ENCODE measurements around the gene SAMD14. TPM values are rescaled to one million over a fixed set of nuclear protein-coding genes. Genes with fewer than 3 reads are reported as not detected.

Gene SAMD14
- total and polyA plus RNA-seq, 2 donors (not counting 1 experiment from before 2014, with no cell fraction given): 2.1 to 3.8 TPM

GRCh38 chr17:50147841-50148225, 17.9 kb upstream of the SAMD14 start:
- peaks cover 74% of the 10 kb centered on the region for H3K79me2 ChIP-seq (ENCODE audit: control insufficient read depth, insufficient read depth, low read length)
- peak overlapping the region; percentile 60 for H3K27ac ChIP-seq (ENCODE audit: insufficient read depth, low read length)
- TF ChIP-seq EZH2 (IDR thresholded peaks at IDR 0.05; ENCODE audit: low read length, missing control alignments): no peak
- TF ChIP-seq, protein P1, sequence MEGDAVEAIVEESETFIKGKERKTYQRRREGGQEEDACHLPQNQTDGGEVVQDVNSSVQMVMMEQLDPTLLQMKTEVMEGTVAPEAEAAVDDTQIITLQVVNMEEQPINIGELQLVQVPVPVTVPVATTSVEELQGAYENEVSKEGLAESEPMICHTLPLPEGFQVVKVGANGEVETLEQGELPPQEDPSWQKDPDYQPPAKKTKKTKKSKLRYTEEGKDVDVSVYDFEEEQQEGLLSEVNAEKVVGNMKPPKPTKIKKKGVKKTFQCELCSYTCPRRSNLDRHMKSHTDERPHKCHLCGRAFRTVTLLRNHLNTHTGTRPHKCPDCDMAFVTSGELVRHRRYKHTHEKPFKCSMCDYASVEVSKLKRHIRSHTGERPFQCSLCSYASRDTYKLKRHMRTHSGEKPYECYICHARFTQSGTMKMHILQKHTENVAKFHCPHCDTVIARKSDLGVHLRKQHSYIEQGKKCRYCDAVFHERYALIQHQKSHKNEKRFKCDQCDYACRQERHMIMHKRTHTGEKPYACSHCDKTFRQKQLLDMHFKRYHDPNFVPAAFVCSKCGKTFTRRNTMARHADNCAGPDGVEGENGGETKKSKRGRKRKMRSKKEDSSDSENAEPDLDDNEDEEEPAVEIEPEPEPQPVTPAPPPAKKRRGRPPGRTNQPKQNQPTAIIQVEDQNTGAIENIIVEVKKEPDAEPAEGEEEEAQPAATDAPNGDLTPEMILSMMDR (conservative IDR thresholded peaks at IDR 0.05 in 1 of 2, IDR thresholded peaks at IDR 0.05 in 1 of 2; ENCODE audit: low read depth in 1 of 2, low read length in 2 of 2): no peak
- H3K9me3 ChIP-seq (ENCODE audit: control insufficient read depth, insufficient read depth, low read depth, low read length): no peaks in the 10 kb centered on the region
- peak in 1 of 2 donors; percentile 31 for DNase-seq (ENCODE audit: low read depth in 2 of 2)
- H4K20me1 ChIP-seq (ENCODE audit: control insufficient read depth, extremely low read depth, insufficient read depth, low read length): no peaks in the 10 kb centered on the region
- peak overlapping the region; percentile 98 for H3K4me2 ChIP-seq (ENCODE audit: extremely low read depth, insufficient read depth, low read length)
- peak overlapping the region; percentile 72 to 84 (median 79) for H3K4me3 ChIP-seq (replicated peaks in 1 of 4; ENCODE audit: control extremely low read depth in 1 of 4, insufficient read depth in 1 of 4, low read depth in 3 of 4, low read length in 4 of 4)
- H3K27me3 ChIP-seq (ENCODE audit: control insufficient read depth, insufficient read depth, low read length): no peaks in the 10 kb centered on the region
- peaks cover 26% of the 10 kb centered on the region for H3K4me1 ChIP-seq (ENCODE audit: control insufficient read depth, extremely low read depth, insufficient read depth, low read length)
- peak overlapping the region; percentile 65 for H3K9ac ChIP-seq (ENCODE audit: insufficient read depth, low read length)
- peaks cover 14% of the 10 kb centered on the region for H3K36me3 ChIP-seq (ENCODE audit: control insufficient read depth, insufficient read depth, low read length)
- H2AFZ ChIP-seq (ENCODE audit: low read length): no peak overlapping the region

- Histone ChIP-seq H3K4me3 (replicated peaks in 1 of 4; ENCODE audit: control extremely low read depth in 1 of 4, insufficient read depth in 1 of 4, low read depth in 3 of 4, low read length in 4 of 4) (peak overlapping the region; percentile 72 to 84 (median 79)), H3K9me3 (ENCODE audit: control insufficient read depth, insufficient read depth, low read depth, low read length) (no peaks in the 10 kb centered on the region), H3K4me2 (ENCODE audit: extremely low read depth, insufficient read depth, low read length) (peak overlapping the region; percentile 98), H3K4me1 (ENCODE audit: control insufficient read depth, extremely low read depth, insufficient read depth, low read length) (peaks cover 22% of the 10 kb centered on the region), H3K79me2 (ENCODE audit: control insufficient read depth, insufficient read depth, low read length) (peaks cover 79% of the 10 kb centered on the region), H3K27me3 (ENCODE audit: control insufficient read depth, insufficient read depth, low read length) (no peaks in the 10 kb centered on the region), H3K36me3 (ENCODE audit: control insufficient read depth, insufficient read depth, low read length) (peaks cover 17% of the 10 kb centered on the region), H3K27ac (ENCODE audit: insufficient read depth, low read length) (peak overlapping the region; percentile 60), H3K9ac (ENCODE audit: insufficient read depth, low read length) (peak overlapping the region; percentile 4), H4K20me1 (ENCODE audit: control insufficient read depth, extremely low read depth, insufficient read depth, low read length) (no peaks in the 10 kb centered on the region), H2AFZ (ENCODE audit: low read length) (no peak overlapping the region)
- no peak for TF ChIP-seq EZH2 (IDR thresholded peaks at IDR 0.05; ENCODE audit: low read length, missing control alignments)
- TF ChIP-seq, protein P1 (conservative IDR thresholded peaks at IDR 0.05 in 1 of 2, IDR thresholded peaks at IDR 0.05 in 1 of 2; ENCODE audit: low read depth in 1 of 2, low read length in 2 of 2): no peak
- no peak for DNase-seq (ENCODE audit: low read depth in 2 of 2)
Observed at GRCh38 chr17:50146927-50147665, 17.1 kb upstream of the SAMD14 start.

- peak overlapping the region; percentile 60 for H3K27ac ChIP-seq (ENCODE audit: insufficient read depth, low read length)
- peaks cover 22% of the 10 kb centered on the region for H3K36me3 ChIP-seq (ENCODE audit: control insufficient read depth, insufficient read depth, low read length)
- H3K9ac ChIP-seq (ENCODE audit: insufficient read depth, low read length): no peak overlapping the region
- H2AFZ ChIP-seq (ENCODE audit: low read length): no peak overlapping the region
- no peak for DNase-seq (ENCODE audit: low read depth in 2 of 2)
- no peaks in the 10 kb centered on the region for H3K9me3 ChIP-seq (ENCODE audit: control insufficient read depth, insufficient read depth, low read depth, low read length)
- H4K20me1 ChIP-seq (ENCODE audit: control insufficient read depth, extremely low read depth, insufficient read depth, low read length): no peaks in the 10 kb centered on the region
- TF ChIP-seq, protein P1 (conservative IDR thresholded peaks at IDR 0.05 in 1 of 2, IDR thresholded peaks at IDR 0.05 in 1 of 2; ENCODE audit: low read depth in 1 of 2, low read length in 2 of 2): no peak
- TF ChIP-seq EZH2 (IDR thresholded peaks at IDR 0.05; ENCODE audit: low read length, missing control alignments): no peak
- H3K4me2 ChIP-seq (ENCODE audit: extremely low read depth, insufficient read depth, low read length): peak overlapping the region; percentile 98
- H3K27me3 ChIP-seq (ENCODE audit: control insufficient read depth, insufficient read depth, low read length): no peaks in the 10 kb centered on the region
- H3K79me2 ChIP-seq (ENCODE audit: control insufficient read depth, insufficient read depth, low read length): peaks cover 84% of the 10 kb centered on the region
- peaks cover 22% of the 10 kb centered on the region for H3K4me1 ChIP-seq (ENCODE audit: control insufficient read depth, extremely low read depth, insufficient read depth, low read length)
- H3K4me3 ChIP-seq (replicated peaks in 1 of 4; ENCODE audit: control extremely low read depth in 1 of 4, insufficient read depth in 1 of 4, low read depth in 3 of 4, low read length in 4 of 4): peak overlapping the region; percentile 72 to 84 (median 79)
Observed at GRCh38 chr17:50146230-50146926, 16.4 kb upstream of the SAMD14 start.
